LNCaP clone FGC (cell line): ENCODE measurements around the gene PLAGL1.

ENCODE experiments used
- DNase-seq: peaks from one replicate; pipeline ENCODE4 v3.0.0-alpha.2; 2011; ENCODE audit warnings: low read depth
- H3K4me3 ChIP-seq: 2 replicates; pipeline ENCODE4 v1.5.1; 2011; ENCODE audit warnings: mild to moderate bottlenecking, low read depth, low read length, control low read depth
- CTCF ChIP-seq: IDR thresholded peaks from 2 replicates; pipeline ENCODE4 v1.5.1; 2012; ENCODE audit warnings: mild to moderate bottlenecking; ENCODE audit not compliant: control insufficient read depth, insufficient read depth; ENCODE audit errors: extremely low read depth

The PLAGL1 gene

DNA sequence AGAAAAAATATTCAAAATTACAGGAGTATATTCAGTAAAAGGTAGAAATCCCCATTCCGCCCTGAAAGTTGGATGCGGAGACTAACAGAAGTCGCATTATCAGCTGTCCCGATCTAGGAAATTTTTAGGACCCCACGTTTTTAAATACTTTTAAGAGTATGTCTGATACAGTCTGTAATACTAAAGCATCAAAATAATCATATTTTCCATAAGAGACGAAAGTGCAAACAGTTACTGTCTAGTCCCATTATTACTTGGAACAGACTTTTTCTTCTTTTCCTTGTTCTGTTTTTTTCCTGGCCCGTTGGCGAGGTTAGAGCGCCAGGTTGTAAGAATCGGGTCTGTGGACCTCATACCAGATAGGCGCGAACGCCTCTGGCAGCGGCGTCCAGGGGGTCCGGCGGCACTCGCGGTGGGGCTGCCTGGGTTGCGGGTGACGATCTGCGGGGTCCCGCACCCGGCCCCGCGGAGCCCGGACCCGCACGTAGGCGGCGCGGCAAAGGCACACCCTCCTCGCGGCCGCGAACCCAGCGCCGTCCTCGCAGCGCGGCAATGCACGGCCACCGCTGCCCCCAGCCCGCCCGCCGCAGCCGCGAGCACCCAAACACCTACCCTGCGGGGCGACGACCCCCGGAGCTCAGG is 460 bp downstream of the PLAGL1 start:
- peak overlapping the region; percentile 30 for H3K4me3 ChIP-seq
- DNase-seq = no peak
- no peak for TF ChIP-seq CTCF

GRCh38 chr6:144006736-144007477 is 1.2 kb downstream of the PLAGL1 start:
- H3K4me3 ChIP-seq = no peak overlapping the region
- no peak for DNase-seq
- TF ChIP-seq CTCF = no peak

DNA sequence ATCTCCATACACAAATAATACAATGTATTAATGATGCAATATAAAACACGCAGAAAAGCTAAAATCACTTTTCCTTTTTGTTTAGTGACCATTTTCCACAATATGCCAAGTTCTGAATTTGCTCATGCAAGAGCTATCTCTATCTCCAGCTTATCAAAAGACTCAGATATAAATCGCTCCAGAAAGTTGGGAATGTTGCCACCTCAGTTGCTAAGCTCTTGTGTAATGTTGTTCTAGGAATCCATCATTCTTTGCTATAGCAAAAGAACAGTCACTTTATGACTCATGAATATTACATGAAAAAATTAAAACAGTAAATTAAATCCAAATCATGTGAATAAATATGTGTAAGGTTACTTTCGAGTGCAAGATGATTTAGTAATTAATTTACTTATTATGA is 8.7 kb downstream of the PLAGL1 start:
- no peak overlapping the region for H3K4me3 ChIP-seq
- no peak for TF ChIP-seq CTCF
- DNase-seq = no peak

- no peak for DNase-seq
- TF ChIP-seq CTCF = no peak
- no peak overlapping the region for H3K4me3 ChIP-seq
Measured at GRCh38 chr6:143998686-143999085, 9.4 kb downstream of the PLAGL1 start.

GRCh38 chr6:143993965-143994646 is 14.0 kb downstream of the PLAGL1 start:
- no peak for TF ChIP-seq CTCF
- DNase-seq = no peak
- no peak overlapping the region for H3K4me3 ChIP-seq

DNA sequence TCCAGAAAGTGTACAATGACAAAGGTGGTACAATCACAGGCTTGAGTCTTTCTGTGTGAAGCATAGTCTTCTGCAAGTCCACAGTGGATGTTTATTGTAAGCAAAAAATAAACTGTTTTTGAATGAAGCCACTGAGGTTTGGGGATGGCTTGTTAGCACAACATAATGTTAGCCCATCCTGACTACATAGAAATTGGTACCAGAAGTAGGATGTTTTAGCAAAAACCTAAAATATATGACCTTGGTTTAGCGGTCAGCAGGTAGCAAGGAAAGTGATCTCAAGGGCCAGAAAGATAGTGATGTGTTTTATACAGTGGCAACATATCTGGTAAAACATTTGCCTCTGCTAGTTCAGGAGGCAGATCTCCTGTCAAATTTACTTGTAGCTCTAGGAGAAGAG is 15.8 kb downstream of the PLAGL1 start:
- no peak for DNase-seq
- TF ChIP-seq CTCF = no peak
- no peak overlapping the region for H3K4me3 ChIP-seq
